H1 (cell line): ENCODE measurements around the gene SLC13A4. TPM values are rescaled to one million over a fixed set of nuclear protein-coding genes. Genes with fewer than 3 reads are reported as not detected.

Experiments
- CTCF ChIA-PET: fragments of 300-600 bp; sonication (Branson Sonifier 250); formaldehyde crosslinking; loops from one replicate; lab custom pipeline; 2021; ENCODE audit not compliant: partially characterized antibody; lab: Charles Lee
- POLR2A ChIA-PET: fragments of 300-600 bp; sonication (Branson Sonifier 250); formaldehyde crosslinking; loops from one replicate; lab custom pipeline; 2021; ENCODE audit warnings: inconsistent platforms; ENCODE audit not compliant: partially characterized antibody; lab: Charles Lee
- DNase-seq, 2 experiments: peaks; one replicate each; pipeline versions ENCODE4 v3.0.0 to v3.0.0-alpha.2; 2010 to 2022; ENCODE audit warnings: low spot score in 2 of 2, low read depth in 1 of 2, mixed read lengths in 1 of 2
- FAIRE-seq: peaks from 2 replicates; lab custom pipeline; 2011; peaks lifted over from hg19 to GRCh38; lab: Jason Lieb, UNC
- H2AFZ ChIP-seq: 2 replicates; pipeline ENCODE4 v1.8.1; 2012; ENCODE audit warnings: low read length, inconsistent platforms
- H2AK5ac ChIP-seq: 2 replicates; pipeline ENCODE4 v1.6.1; 2013; ENCODE audit warnings: low read depth, low read length
- H2BK120ac ChIP-seq: replicated peaks from 2 replicates; pipeline ENCODE3; 2013; ENCODE audit warnings: low read depth, low read length, inconsistent platforms
- H2BK12ac ChIP-seq: 2 replicates; pipeline ENCODE4 v1.6.1; 2013; ENCODE audit warnings: low read depth, low read length
- H2BK15ac ChIP-seq: 2 replicates; pipeline ENCODE4 v1.6.1; 2013; ENCODE audit warnings: low read length
- H2BK20ac ChIP-seq: 2 replicates; pipeline ENCODE4 v1.6.1; 2013; ENCODE audit warnings: low read length
- H2BK5ac ChIP-seq: 2 replicates; pipeline ENCODE4 v1.6.1; 2013; ENCODE audit warnings: low read depth, low read length
- H3K14ac ChIP-seq: 2 replicates; pipeline ENCODE4 v1.6.1; 2013; ENCODE audit warnings: inconsistent platforms; ENCODE audit not compliant: insufficient read length
- H3K18ac ChIP-seq: 2 replicates; pipeline ENCODE4 v1.6.1; 2013; ENCODE audit warnings: low read length; ENCODE audit errors: extremely low read depth
- H3K23ac ChIP-seq: 2 replicates; pipeline ENCODE4 v1.6.1; 2013; ENCODE audit warnings: inconsistent platforms; ENCODE audit not compliant: insufficient read length
- H3K23me2 ChIP-seq: 2 replicates; pipeline ENCODE4 v1.6.1; 2013; ENCODE audit warnings: low read depth, low read length
- H3K27ac ChIP-seq: 2 replicates; pipeline ENCODE4 v1.6.1; 2011; ENCODE audit warnings: low read depth, low read length, inconsistent platforms
- H3K27me3 ChIP-seq, 4 experiments: replicated peaks in 1 of 4; 1 replicate in 1 of 4; 2 replicates in 3 of 4; pipeline versions ENCODE4 v1.6.1 to v1.8.1; 2011 to 2013; ENCODE audit warnings: low read length in 3 of 4, mild to moderate bottlenecking in 3 of 4, inconsistent platforms in 2 of 4, mixed read lengths in 2 of 4, moderate library complexity in 1 of 4; ENCODE audit not compliant: control insufficient read depth in 3 of 4, insufficient read depth in 3 of 4; ENCODE audit errors: extremely low read depth in 1 of 4
- H3K36me3 ChIP-seq, 4 experiments: 2 replicates each; pipeline versions ENCODE4 v1.6.1 to v1.8.1; 2011 to 2013; ENCODE audit warnings: mild to moderate bottlenecking in 4 of 4, low read length in 3 of 4, moderate library complexity in 2 of 4, control low read depth in 1 of 4, inconsistent platforms in 1 of 4; ENCODE audit not compliant: insufficient read depth in 4 of 4, control insufficient read depth in 2 of 4
- H3K4ac ChIP-seq: replicated peaks from 2 replicates; pipeline ENCODE3; 2013; ENCODE audit warnings: low read length, low read depth, mixed read lengths, inconsistent platforms; ENCODE audit not compliant: insufficient read length
- H3K4me1 ChIP-seq, 4 experiments: replicated peaks in 1 of 4; 1 replicate in 1 of 4; 2 replicates in 3 of 4; pipeline versions ENCODE4 v1.6.1 to v1.8.1; 2011 to 2013; ENCODE audit warnings: low read length in 3 of 4, inconsistent platforms in 2 of 4, mixed read lengths in 1 of 4; ENCODE audit not compliant: insufficient read depth in 4 of 4, control insufficient read depth in 3 of 4
- H3K4me2 ChIP-seq, 2 experiments: 2 replicates each; pipeline versions ENCODE4 v1.6.1 to v1.8.1; 2011 to 2013; ENCODE audit warnings: low read depth in 2 of 2, low read length in 2 of 2, control low read depth in 1 of 2, inconsistent platforms in 1 of 2, mild to moderate bottlenecking in 1 of 2; ENCODE audit not compliant: insufficient read depth in 1 of 2
- H3K4me3 ChIP-seq, 4 experiments: fragments of 200-600, 300-600 bp in 1 of 4; sonication (generic), shearing (Covaris generic), sonication (Bioruptor Twin) in 1 of 4; 2 replicates each; pipeline versions ENCODE4 v1.5.1 to v1.8.1; 2011 to 2016; ENCODE audit warnings: low read length in 4 of 4, low read depth in 3 of 4, control low read depth in 2 of 4, inconsistent platforms in 2 of 4, mild to moderate bottlenecking in 2 of 4, mixed read lengths in 1 of 4, moderate library complexity in 1 of 4; ENCODE audit not compliant: insufficient read depth in 2 of 4; ENCODE audit errors: extremely low read depth in 1 of 4
- H3K56ac ChIP-seq: replicated peaks from 2 replicates; pipeline ENCODE3; 2013; ENCODE audit warnings: low read depth, mild to moderate bottlenecking, mixed read lengths, low read length, inconsistent platforms; ENCODE audit not compliant: insufficient read length
- H3K79me1 ChIP-seq: 2 replicates; pipeline ENCODE4 v1.6.1; 2013; ENCODE audit warnings: low read depth, low read length, control low read depth
- H3K79me2 ChIP-seq, 2 experiments: 2 replicates each; pipeline versions ENCODE4 v1.6.1 to v1.8.1; 2012 to 2013; ENCODE audit warnings: low read length in 2 of 2, mild to moderate bottlenecking in 2 of 2, inconsistent platforms in 1 of 2; ENCODE audit not compliant: insufficient read depth in 2 of 2, control insufficient read depth in 1 of 2
- H3K9ac ChIP-seq, 4 experiments: replicated peaks in 1 of 4; 1 replicate in 1 of 4; 2 replicates in 3 of 4; pipeline versions ENCODE4 v1.6.1 to v1.8.1; 2011 to 2013; ENCODE audit warnings: low read depth in 3 of 4, low read length in 3 of 4, control low read depth in 2 of 4, mild to moderate bottlenecking in 2 of 4, moderate library complexity in 2 of 4, inconsistent platforms in 1 of 4; ENCODE audit errors: extremely low read depth in 1 of 4
- H3K9me3 ChIP-seq, 2 experiments: 2 replicates each; pipeline versions ENCODE4 v1.6.1 to v1.8.1; 2012 to 2013; ENCODE audit warnings: mild to moderate bottlenecking in 2 of 2, moderate library complexity in 2 of 2, control low read depth in 1 of 2, inconsistent platforms in 1 of 2, low read depth in 1 of 2, low read length in 1 of 2, mixed read lengths in 1 of 2; ENCODE audit not compliant: insufficient read depth in 2 of 2
- H4K20me1 ChIP-seq, 2 experiments: replicated peaks in 1 of 2; 2 replicates each; pipeline versions ENCODE3 to v1.8.1; 2011 to 2013; ENCODE audit warnings: inconsistent platforms in 2 of 2, low read length in 2 of 2, mild to moderate bottlenecking in 1 of 2; ENCODE audit not compliant: insufficient read depth in 2 of 2, control insufficient read depth in 1 of 2
- H4K5ac ChIP-seq: 2 replicates; pipeline ENCODE4 v1.6.1; 2013; ENCODE audit warnings: low read length, low read depth, mixed read lengths, inconsistent platforms; ENCODE audit not compliant: insufficient read length
- H4K8ac ChIP-seq: 2 replicates; pipeline ENCODE4 v1.8.0; 2013; ENCODE audit warnings: mild to moderate bottlenecking, moderate library complexity, low read length, inconsistent platforms; ENCODE audit not compliant: insufficient read depth; ENCODE audit errors: extremely low read depth
- H4K91ac ChIP-seq: replicated peaks from 2 replicates; pipeline ENCODE3; 2013; ENCODE audit warnings: low read length, mixed read lengths, inconsistent platforms; ENCODE audit not compliant: insufficient read length
- TAF1 ChIP-seq: IDR thresholded peaks from 2 replicates; pipeline ENCODE4 v1.6.1; 2011; ENCODE audit warnings: mild to moderate bottlenecking, low read depth, low read length
- WGBS, 2 experiments: shearing (Covaris generic) in 1 of 2; methylation state at CpG; one replicate each; pipeline versions ENCODE4 v1.1.6 to v1.1.7; 2013 to 2015; ENCODE audit warnings: low lambda C conversion rate in 2 of 2, mixed read lengths in 2 of 2, inconsistent platforms in 1 of 2, low coverage in 1 of 2, missing lambda C conversion rate in 1 of 2; ENCODE audit not compliant: insufficient replicate concordance in 2 of 2, insufficient coverage in 1 of 2, insufficient read length in 1 of 2; ENCODE audit errors: extremely low coverage in 1 of 2, missing lambda C conversion rate in 1 of 2; 5-methylcytosine and 5-hydroxymethylcytosine counted together
- polyA plus RNA-seq, 7 experiments: library from polyadenylated mRNA; depleted of rRNA in 3 of 7; stranded (reverse) in 5 of 7; unstranded in 2 of 7; fragments of >200 nt in 5 of 7; fragments of 200-250 nt in 2 of 7; gene quantifications; 1 replicate in 5 of 7; 2 replicates in 1 of 7; 4 replicates in 1 of 7; pipeline versions ENCODE4 v1.2.1 to v1.2.3, GENCODE V29; 2011 to 2013; ENCODE audit warnings: missing spikeins in 2 of 7, mixed read lengths in 2 of 7
- total RNA-seq: library from RNA; stranded (reverse); fragmentation: NEBNext Ultra II Directional; extraction: Animal tissue kit (Norgen Biotek cat#: 25700); gene quantifications from 2 replicates; pipeline ENCODE4 v1.2.1, GENCODE V29; 2021

Gene SLC13A4
- total and polyA plus RNA-seq, 2 of the 8 experiments (the other 6 are each of a cell fraction or from before 2014, with no cell fraction given): 3.9 to 7.5 TPM

DNA sequence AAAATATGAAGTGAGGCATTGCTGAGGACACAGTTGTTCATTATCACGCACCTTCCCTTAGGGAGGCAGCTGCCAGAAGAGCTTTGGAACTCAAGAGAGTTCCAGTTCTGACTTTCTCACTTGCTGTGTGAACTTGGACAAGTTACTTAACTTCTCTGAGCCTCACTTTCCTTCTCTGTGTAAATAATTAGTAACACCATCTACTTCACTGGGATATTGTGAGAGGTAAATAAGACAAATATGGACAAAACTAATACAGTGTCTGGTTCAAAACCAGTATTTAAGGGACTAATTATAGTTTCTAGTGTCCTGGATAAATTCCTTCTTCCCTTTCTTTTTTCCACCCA, 6.3 kb upstream of the SLC13A4 start:
- Histone ChIP-seq H3K4me3 (no peak overlapping the region), H3K18ac (no peak overlapping the region), H3K23me2 (no peaks in the 10 kb centered on the region), H2AK5ac (no peak overlapping the region), H4K20me1 (no peaks in the 10 kb centered on the region), H3K9me3 (no peaks in the 10 kb centered on the region), H3K36me3 (no peaks in the 10 kb centered on the region), H2BK15ac (no peak overlapping the region), H3K4me1 (no peaks in the 10 kb centered on the region), H4K91ac (no peak overlapping the region), H2AFZ (no peak overlapping the region), H3K9ac (no peak overlapping the region), H2BK12ac (no peak overlapping the region), H3K4me2 (no peak overlapping the region), H3K27ac (no peak overlapping the region), H3K4ac (no peak overlapping the region), H3K56ac (no peak overlapping the region), H4K5ac (no peak overlapping the region), H3K79me1 (no peaks in the 10 kb centered on the region), H3K23ac (no peak overlapping the region), H3K27me3 (no peaks in the 10 kb centered on the region), H3K14ac (no peak overlapping the region), H4K8ac (no peak overlapping the region), H3K79me2 (no peaks in the 10 kb centered on the region), H2BK120ac (no peak overlapping the region), H2BK20ac (no peak overlapping the region), H2BK5ac (no peak overlapping the region)
- TF ChIP-seq TAF1: no peak
- DNase-seq (no peak), FAIRE-seq (no peak)
- CTCF ChIA-PET: interaction anchor here (0.8 to 1.2 kb wide), 3 partner anchors 27 to 43 kb away, joined by 3 to 6 read pairs (median 3); no protein-coding TSS in a partner anchor
- WGBS, 2 experiments: 94% methylated on average over 1 of the region's 1 CpG; no CpG with 5 or more reads in 1 of the 2 experiments
- POLR2A ChIA-PET: interaction anchor here (0.6 kb wide), 1 partner anchor 77 kb away, joined by 3 read pairs; no protein-coding TSS in a partner anchor
